CD4-positive, alpha-beta T cell treated with Interleukin-1 beta for 1 hour (primary cell): Measurements from ENCODE around the gene NAP1L3.
A peak's percentile ranks its signal among the peaks of the same experiment; 100 is the strongest.

ENCODE experiments used
- DNase-seq, 2 donors: peaks; one replicate each; pipeline ENCODE4 v3.0.0-alpha.2; 2020 to 2022

NAP1L3 gene

GRCh38 chrX:93673056-93673868 is at the start of gene NAP1L3:
Gene NAP1L3 (minus strand): TSS chrX:93673578. CDS start chrX:93673304, 274 bp downstream.
- DNase-seq: peak; percentile 38 to 69

GRCh38 chrX:93711076-93711475 is 37.7 kb upstream of the NAP1L3 start:
- no peak for DNase-seq

- DNase-seq: no peak
These were observed 30.3 kb upstream of the NAP1L3 start for GRCh38 chrX:93703701-93704100.

- no peak for DNase-seq
These were observed 22.6 kb upstream of the NAP1L3 start for GRCh38 chrX:93695981-93696380.

GRCh38 chrX:93673869-93674271 is 492 bp upstream of the NAP1L3 start, which contains the start of gene FAM133A:
Gene FAM133A (plus strand): TSS chrX:93674206. CDS start chrX:93709420, 35,214 bp downstream.
- DNase-seq: peak in 1 of 2 donors; percentile 1

GRCh38 chrX:93660575-93660974 is 12.8 kb downstream of the NAP1L3 start:
- DNase-seq: no peak

GRCh38 chrX:93649381-93649780 is 24.0 kb downstream of the NAP1L3 start:
- DNase-seq: no peak

- no peak for DNase-seq
These were observed 35.8 kb downstream of the NAP1L3 start for GRCh38 chrX:93637591-93637990.
